H1 (cell line): Measurements from ENCODE around the gene MAFG. TPM values are rescaled to one million over a fixed set of nuclear protein-coding genes. Genes with fewer than 3 reads are reported as not detected.

ENCODE experiments used
- BCL11A ChIP-seq, 2 experiments: IDR thresholded peaks; one replicate each; pipeline ENCODE4 v1.6.1; 2011; ENCODE audit warnings: low read depth in 2 of 2, low read length in 2 of 2, mild to moderate bottlenecking in 2 of 2
- CTBP2 ChIP-seq: IDR thresholded peaks from 2 replicates; pipeline ENCODE4 v1.7.0; 2011; ENCODE audit warnings: borderline replicate concordance, mild to moderate bottlenecking, moderate library complexity, mixed read lengths, low read length; ENCODE audit not compliant: insufficient read depth, insufficient read length
- JUN ChIP-seq: IDR thresholded peaks from 2 replicates; pipeline ENCODE4 v1.6.1; 2011; ENCODE audit warnings: low read depth, mild to moderate bottlenecking, improper control_type of control experiment, low read length
- JUND ChIP-seq: IDR thresholded peaks from 2 replicates; pipeline ENCODE4 v1.6.1; 2011; ENCODE audit warnings: mild to moderate bottlenecking, improper control_type of control experiment, low read length
- KDM5A ChIP-seq: fragments of 200-600 bp; IDR thresholded peaks from 2 replicates; pipeline ENCODE4 v1.7.1; 2012; ENCODE audit warnings: mild to moderate bottlenecking, low read length, inconsistent platforms, mixed read lengths
- RXRA ChIP-seq: IDR thresholded peaks from 2 replicates; pipeline ENCODE4 v1.6.1; 2011; ENCODE audit warnings: low read depth, mild to moderate bottlenecking, low read length, moderate library complexity; ENCODE audit not compliant: insufficient read depth
- polyA plus RNA-seq, 7 experiments: library from polyadenylated mRNA; depleted of rRNA in 3 of 7; stranded (reverse) in 5 of 7; unstranded in 2 of 7; fragments of >200 nt in 5 of 7; fragments of 200-250 nt in 2 of 7; gene quantifications; 1 replicate in 5 of 7; 2 replicates in 1 of 7; 4 replicates in 1 of 7; pipeline versions ENCODE4 v1.2.1 to v1.2.3, GENCODE V29; 2011 to 2013; ENCODE audit warnings: missing spikeins in 2 of 7, mixed read lengths in 2 of 7
- total RNA-seq: library from RNA; stranded (reverse); fragmentation: NEBNext Ultra II Directional; extraction: Animal tissue kit (Norgen Biotek cat#: 25700); gene quantifications from 2 replicates; pipeline ENCODE4 v1.2.1, GENCODE V29; 2021
- TF ChIP-seq, protein P1 (sequence below): IDR thresholded peaks from 2 replicates; pipeline ENCODE4 v1.6.1; 2011; ENCODE audit warnings: low read length, improper control_type of control experiment

The MAFG gene
- total and polyA plus RNA-seq, 2 of the 8 experiments (the other 6 are each of a cell fraction or from before 2014, with no cell fraction given), result 25.5 to 26.9 TPM

- TF ChIP-seq JUND, result no peak
- TF ChIP-seq, protein P1, sequence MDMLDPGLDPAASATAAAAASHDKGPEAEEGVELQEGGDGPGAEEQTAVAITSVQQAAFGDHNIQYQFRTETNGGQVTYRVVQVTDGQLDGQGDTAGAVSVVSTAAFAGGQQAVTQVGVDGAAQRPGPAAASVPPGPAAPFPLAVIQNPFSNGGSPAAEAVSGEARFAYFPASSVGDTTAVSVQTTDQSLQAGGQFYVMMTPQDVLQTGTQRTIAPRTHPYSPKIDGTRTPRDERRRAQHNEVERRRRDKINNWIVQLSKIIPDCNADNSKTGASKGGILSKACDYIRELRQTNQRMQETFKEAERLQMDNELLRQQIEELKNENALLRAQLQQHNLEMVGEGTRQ, result no peak
- TF ChIP-seq CTBP2, result no peak
- TF ChIP-seq JUN, result no peak
- TF ChIP-seq RXRA, result no peak
- no peak for TF ChIP-seq BCL11A (IDR thresholded peaks at IDR 0.05; ENCODE audit: low read depth in 2 of 2, low read length in 2 of 2)
- no peak for TF ChIP-seq KDM5A
These were observed 17.3 kb upstream of the MAFG start (continued) for GRCh38 chr17:81944858-81945257.
